Brain microvascular endothelial cell (primary cell): ENCODE results near the gene CD226.

Source experiments
- DNase-seq: peaks from one replicate; pipeline ENCODE4 v3.0.0-alpha.2; 2020
- H3K27ac ChIP-seq: fragments of 250-450 bp; sonication (Bioruptor Pico); 2 replicates; pipeline ENCODE4 v1.5.1; 2020; ENCODE audit warnings: mild to moderate bottlenecking, moderate library complexity
- H3K27me3 ChIP-seq: fragments of 250-450 bp; sonication (Bioruptor Pico); replicated peaks from 2 replicates; pipeline ENCODE4 v1.5.1; 2020; ENCODE audit warnings: mild to moderate bottlenecking
- H3K36me3 ChIP-seq: fragments of 250-450 bp; sonication (Bioruptor Pico); replicated peaks from 2 replicates; pipeline ENCODE4 v1.5.1; 2020; ENCODE audit warnings: mild to moderate bottlenecking
- H3K4me3 ChIP-seq: 2 replicates; pipeline ENCODE4 v1.5.1; 2011; ENCODE audit warnings: low read depth, mild to moderate bottlenecking, control low read depth, low read length, moderate library complexity
- in situ Hi-C: cut with HindIII; loops from 2 replicates; pipeline ENCODE4 v1.10.0; 2017; ENCODE audit warnings: low sequenced_read_pairs, low pct_ligation_motif_present
- TF ChIP-seq, protein P1 (sequence below): IDR thresholded peaks from 2 replicates; pipeline ENCODE4 v1.5.1; 2011; ENCODE audit warnings: low read depth, mild to moderate bottlenecking, moderate library complexity, low read length, control low read depth, inconsistent platforms; ENCODE audit errors: missing control alignments

CD226 gene

DNA sequence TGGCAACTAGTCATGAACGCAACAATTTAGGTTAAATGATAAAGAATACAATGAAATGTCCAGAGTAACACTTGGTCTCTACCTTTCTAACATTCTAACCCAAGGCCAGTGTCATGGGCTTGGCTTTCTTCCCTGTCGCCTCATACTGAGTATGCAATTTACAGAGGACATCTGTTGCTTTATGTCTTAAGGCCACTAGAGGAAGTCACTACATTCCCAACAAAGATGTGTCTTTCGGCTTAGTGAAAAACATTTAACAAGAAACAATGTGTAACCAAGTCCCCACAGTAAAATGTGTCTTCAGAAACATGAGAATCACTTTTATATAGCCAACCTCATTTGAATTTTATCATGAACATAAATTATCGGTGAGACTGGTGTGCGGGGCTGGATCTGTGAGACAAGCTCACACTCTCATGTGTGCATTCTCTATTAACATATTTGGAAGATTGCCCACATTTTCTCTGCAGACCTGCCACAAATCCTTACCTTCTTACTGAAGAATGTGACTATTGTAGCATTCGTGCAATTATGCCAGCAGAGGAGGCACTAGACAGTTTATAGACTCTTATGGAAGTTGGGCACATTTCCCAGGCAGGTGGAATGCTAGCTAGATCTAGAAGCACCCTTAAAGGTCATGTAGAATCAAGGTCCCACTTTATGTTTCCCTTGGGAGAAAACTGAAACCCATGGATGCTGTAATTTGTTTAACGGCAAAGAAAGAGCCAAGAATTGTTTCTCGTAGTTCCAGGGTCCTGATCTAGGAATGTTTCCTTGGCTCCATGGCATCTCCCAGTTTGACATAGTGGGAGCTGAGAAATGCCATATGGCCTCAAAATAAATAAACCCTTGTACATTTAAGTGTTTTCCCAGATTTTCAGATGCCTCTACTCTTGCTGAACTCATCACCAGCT, 101.8 kb downstream of the CD226 start:
- H3K27me3 ChIP-seq = no peaks in the 10 kb centered on the region
- no peak for DNase-seq
- no peak overlapping the region for H3K27ac ChIP-seq
- no peaks in the 10 kb centered on the region for H3K36me3 ChIP-seq
- no peak overlapping the region for H3K4me3 ChIP-seq
- in situ Hi-C loops = no loop called here
- TF ChIP-seq, protein P1, sequence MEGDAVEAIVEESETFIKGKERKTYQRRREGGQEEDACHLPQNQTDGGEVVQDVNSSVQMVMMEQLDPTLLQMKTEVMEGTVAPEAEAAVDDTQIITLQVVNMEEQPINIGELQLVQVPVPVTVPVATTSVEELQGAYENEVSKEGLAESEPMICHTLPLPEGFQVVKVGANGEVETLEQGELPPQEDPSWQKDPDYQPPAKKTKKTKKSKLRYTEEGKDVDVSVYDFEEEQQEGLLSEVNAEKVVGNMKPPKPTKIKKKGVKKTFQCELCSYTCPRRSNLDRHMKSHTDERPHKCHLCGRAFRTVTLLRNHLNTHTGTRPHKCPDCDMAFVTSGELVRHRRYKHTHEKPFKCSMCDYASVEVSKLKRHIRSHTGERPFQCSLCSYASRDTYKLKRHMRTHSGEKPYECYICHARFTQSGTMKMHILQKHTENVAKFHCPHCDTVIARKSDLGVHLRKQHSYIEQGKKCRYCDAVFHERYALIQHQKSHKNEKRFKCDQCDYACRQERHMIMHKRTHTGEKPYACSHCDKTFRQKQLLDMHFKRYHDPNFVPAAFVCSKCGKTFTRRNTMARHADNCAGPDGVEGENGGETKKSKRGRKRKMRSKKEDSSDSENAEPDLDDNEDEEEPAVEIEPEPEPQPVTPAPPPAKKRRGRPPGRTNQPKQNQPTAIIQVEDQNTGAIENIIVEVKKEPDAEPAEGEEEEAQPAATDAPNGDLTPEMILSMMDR = no peak

DNA sequence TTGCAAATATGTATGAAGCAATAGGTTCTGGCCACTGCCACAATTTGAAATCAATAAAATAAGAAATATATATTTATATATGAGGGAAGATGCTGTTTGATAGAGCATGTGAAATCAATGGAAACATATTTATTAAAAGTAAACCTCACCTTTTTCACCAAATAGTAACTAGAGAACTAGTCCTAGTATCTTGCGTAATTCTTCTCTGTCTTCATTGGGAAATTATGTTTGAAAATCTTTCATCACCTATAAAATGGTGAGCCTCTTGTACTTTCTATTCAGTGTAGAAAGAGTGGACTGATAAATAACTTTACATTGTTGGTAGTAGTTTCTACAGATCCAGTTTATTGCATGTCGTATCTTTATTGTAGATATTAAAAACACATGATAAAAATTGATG, 103.0 kb downstream of the CD226 start:
- DNase-seq = no peak
- in situ Hi-C loops = no loop called here
- TF ChIP-seq, protein P1 = no peak

DNA sequence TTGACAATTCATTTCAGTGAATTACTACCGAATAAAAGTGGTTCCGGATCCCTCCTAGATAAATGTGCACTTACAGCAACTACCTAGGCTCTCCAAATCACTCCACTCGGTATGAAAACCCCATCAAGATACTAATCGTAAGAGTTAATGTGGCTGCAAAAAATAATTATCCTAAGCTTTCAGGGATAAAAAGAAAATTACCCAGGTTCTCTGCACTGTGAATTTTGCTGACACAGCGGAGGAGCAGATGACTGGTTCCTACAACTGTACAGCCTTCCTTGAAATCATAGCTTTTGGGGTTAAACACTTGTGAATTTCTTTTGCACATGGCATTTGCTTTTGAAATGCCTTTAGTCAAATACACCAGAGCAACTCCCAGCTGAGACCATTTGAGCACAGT, 104.7 kb downstream of the CD226 start:
- no peaks in the 10 kb centered on the region for H3K36me3 ChIP-seq
- TF ChIP-seq, protein P1 = no peak
- H3K4me3 ChIP-seq = no peak overlapping the region
- in situ Hi-C loops = no loop called here
- no peak overlapping the region for H3K27ac ChIP-seq
- no peak for DNase-seq
- H3K27me3 ChIP-seq = no peaks in the 10 kb centered on the region

More for the DNA sequence above, 103.0 kb downstream of the CD226 start:
- Histone ChIP-seq H3K27ac (no peak overlapping the region), H3K27me3 (no peaks in the 10 kb centered on the region), H3K4me3 (no peak overlapping the region), H3K36me3 (no peaks in the 10 kb centered on the region)

DNA sequence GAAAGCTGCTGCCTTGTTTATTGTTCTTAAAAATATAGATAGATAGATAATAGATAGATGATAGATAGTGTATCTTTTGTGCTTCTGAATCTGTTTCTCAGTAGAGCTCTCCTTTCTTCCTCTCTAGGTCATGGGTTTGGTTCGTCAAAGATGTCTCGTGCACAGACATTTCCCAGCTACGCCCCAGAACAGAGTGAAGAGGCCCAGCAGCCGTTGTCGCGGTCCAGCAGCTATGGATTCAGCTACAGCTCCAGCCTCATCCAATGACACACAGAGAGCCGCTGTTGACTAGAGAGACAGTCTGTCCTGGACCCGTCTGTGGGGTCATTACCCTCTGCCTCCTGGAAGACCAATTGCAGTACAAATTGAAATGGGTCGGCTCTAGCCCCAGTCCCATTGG, 106.6 kb downstream of the CD226 start:
- Histone ChIP-seq H3K27me3 (no peaks in the 10 kb centered on the region), H3K27ac (no peak overlapping the region), H3K4me3 (no peak overlapping the region), H3K36me3 (no peaks in the 10 kb centered on the region)
- in situ Hi-C loops = no loop called here
- no peak for DNase-seq
- TF ChIP-seq, protein P1 = no peak

DNA sequence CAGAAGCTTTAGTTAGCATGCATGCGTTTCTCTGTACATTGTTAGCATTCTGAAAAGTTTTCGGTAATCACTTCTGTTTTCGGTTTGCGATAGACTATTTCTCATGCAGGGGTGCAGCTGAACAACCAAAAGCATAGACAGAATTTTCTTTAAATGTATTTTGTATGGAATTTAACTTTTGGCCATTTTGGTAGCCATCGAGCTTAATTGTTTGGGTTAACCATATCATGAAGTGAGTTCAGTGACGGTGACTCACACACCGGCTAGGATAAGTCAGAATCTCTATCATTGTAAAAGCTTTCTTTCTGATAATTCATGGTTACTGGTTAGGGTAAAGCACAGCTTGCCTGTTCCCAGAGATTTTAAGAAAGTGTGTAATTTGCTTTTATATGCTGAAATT, 107.2 kb downstream of the CD226 start:
- peak; percentile 64 for DNase-seq
- H3K27me3 ChIP-seq = no peaks in the 10 kb centered on the region
- H3K4me3 ChIP-seq = no peak overlapping the region
- H3K27ac ChIP-seq = no peak overlapping the region
- TF ChIP-seq, protein P1 = no peak
- in situ Hi-C loops = no loop called here
- H3K36me3 ChIP-seq = no peaks in the 10 kb centered on the region
